Breast epithelium (tissue), 3 donors: Measurements from ENCODE around the gene BRF1.

Experiments
- CTCF ChIP-seq, 3 donors: fragments of 450-650 bp; IDR thresholded peaks; one replicate each; pipeline ENCODE4 v1.5.1; 2016 to 2017; ENCODE audit warnings: antibody characterized with exemption in 3 of 3, mild to moderate bottlenecking in 3 of 3, moderate library complexity in 3 of 3
- POLR2A ChIP-seq: fragments of 450-650 bp; IDR thresholded peaks from one replicate; pipeline ENCODE4 v1.6.1; 2016; ENCODE audit warnings: antibody characterized with exemption, mild to moderate bottlenecking, moderate library complexity

GRCh38 chr14:105271224-105271890 lies 29.4 kb downstream of the BRF1 start:
- no peak for TF ChIP-seq CTCF (IDR thresholded peaks at IDR 0.05)
- TF ChIP-seq POLR2A = no peak
